Fibroblast of mammary gland (primary cell): Measurements from ENCODE around the gene TMEM219.
"Not testable (repeated sequence)": the region's sequence is repeated elsewhere in the genome, so short reads cannot be mapped to it uniquely, and the experiment has no call there.

Source experiments
- DNase-seq: peaks from one replicate; pipeline ENCODE4 v3.0.0-alpha.2; 2010; ENCODE audit warnings: low read depth
- H3K4me3 ChIP-seq: 2 replicates; pipeline ENCODE4 v1.5.1; 2011; ENCODE audit warnings: low read depth, mild to moderate bottlenecking, low read length, moderate library complexity; ENCODE audit not compliant: control insufficient read depth
- CTCF ChIP-seq: conservative IDR thresholded peaks from 2 replicates; pipeline ENCODE4 v1.5.1; 2011; ENCODE audit warnings: low read depth, low read length, inconsistent platforms; ENCODE audit not compliant: control insufficient read depth, insufficient read depth

TMEM219 gene

GRCh38 chr16:30007378-30007895 lies 45.6 kb downstream of the TMEM219 start:
- no peak for TF ChIP-seq CTCF
- DNase-seq, result no peak
- no peak overlapping the region for H3K4me3 ChIP-seq

GRCh38 chr16:30009085-30009862 lies 47.4 kb downstream of the TMEM219 start:
- no peak for TF ChIP-seq CTCF
- DNase-seq, result no peak
- H3K4me3 ChIP-seq, result no peak overlapping the region

- TF ChIP-seq CTCF, result no peak
- no peak for DNase-seq
- no peak overlapping the region for H3K4me3 ChIP-seq
Measured at GRCh38 chr16:30009990-30010843, 48.3 kb downstream of the TMEM219 start.

GRCh38 chr16:30010844-30011713 lies 49.2 kb downstream of the TMEM219 start, which contains the start of gene DOC2A:
Gene DOC2A (minus strand): TSS chr16:30011027. CDS start chr16:30010222, 805 bp downstream.
- DNase-seq, result no peak
- TF ChIP-seq CTCF, result no peak
- peak within 1 kb of the TSS; percentile 19 for H3K4me3 ChIP-seq

GRCh38 chr16:30011714-30012504 lies 50.0 kb downstream of the TMEM219 start:
- H3K4me3 ChIP-seq, result no peak overlapping the region
- no peak for TF ChIP-seq CTCF
- no peak for DNase-seq

- not testable (repeated sequence) for H3K4me3 ChIP-seq, DNase-seq
Measured at GRCh38 chr16:30012598-30012997, 50.7 kb downstream of the TMEM219 start.

GRCh38 chr16:30015450-30015849 lies 53.6 kb downstream of the TMEM219 start:
- DNase-seq, H3K4me3 ChIP-seq: not testable (repeated sequence)
